COLO829 (cell line): Measurements from ENCODE around the gene KRTAP22-1.

Experiments
- DNase-seq: peaks from one replicate; pipeline ENCODE4 v3.0.0; 2012; ENCODE audit warnings: low spot score

The KRTAP22-1 gene

GRCh38 chr21:30600787-30601186 lies at the start of gene KRTAP22-1:
TSS of gene KRTAP22-1 (plus strand) at chr21:30601087.
- DNase-seq, result no peak

- no peak for DNase-seq
Measured at GRCh38 chr21:30552782-30553181, 48.1 kb upstream of the KRTAP22-1 start.

- no peak for DNase-seq
Measured at GRCh38 chr21:30555095-30555494, 45.8 kb upstream of the KRTAP22-1 start.

- no peak for DNase-seq
Measured at GRCh38 chr21:30561264-30561895, 39.5 kb upstream of the KRTAP22-1 start, which contains the start of gene KRTAP19-7. TSS of gene KRTAP19-7 (minus strand) at chr21:30561314. CDS start at chr21:30561289, 25 bp downstream.

- DNase-seq, result no peak
Measured at GRCh38 chr21:30561957-30562356, 38.9 kb upstream of the KRTAP22-1 start.

GRCh38 chr21:30563072-30563471 lies 37.8 kb upstream of the KRTAP22-1 start:
- DNase-seq, result no peak

- DNase-seq, result no peak
Measured at GRCh38 chr21:30563630-30564029, 37.3 kb upstream of the KRTAP22-1 start.

GRCh38 chr21:30567617-30568016 lies 33.3 kb upstream of the KRTAP22-1 start:
- no peak for DNase-seq

- no peak for DNase-seq
Measured at GRCh38 chr21:30577766-30578165, 23.1 kb upstream of the KRTAP22-1 start.

- no peak for DNase-seq
Measured at GRCh38 chr21:30579346-30579745, 21.5 kb upstream of the KRTAP22-1 start.

GRCh38 chr21:30580132-30580531 lies 20.8 kb upstream of the KRTAP22-1 start:
- DNase-seq, result no peak

GRCh38 chr21:30582870-30583269 lies 18.0 kb upstream of the KRTAP22-1 start:
- DNase-seq, result no peak

- DNase-seq, result no peak
Measured at GRCh38 chr21:30590297-30590696, 10.6 kb upstream of the KRTAP22-1 start, which contains the start of gene KRTAP22-2. TSS of gene KRTAP22-2 (minus strand) at chr21:30590397.

GRCh38 chr21:30592140-30592539 lies 8.7 kb upstream of the KRTAP22-1 start, which contains the start of gene KRTAP6-3:
TSS of gene KRTAP6-3 (plus strand) at chr21:30592440. CDS start at chr21:30592446, 6 bp downstream.
- no peak for DNase-seq

GRCh38 chr21:30598802-30599201 lies 2.1 kb upstream of the KRTAP22-1 start, which contains the start of gene KRTAP6-2:
TSS of gene KRTAP6-2 (minus strand) at chr21:30598902. CDS start at chr21:30598874, 28 bp downstream.
- DNase-seq, result no peak

- DNase-seq, result no peak
Measured at GRCh38 chr21:30605968-30606367, 5.1 kb downstream of the KRTAP22-1 start.

- DNase-seq, result no peak
Measured at GRCh38 chr21:30612132-30612531, 11.2 kb downstream of the KRTAP22-1 start.

- no peak for DNase-seq
Measured at GRCh38 chr21:30613836-30614235, 12.9 kb downstream of the KRTAP22-1 start, which contains the start of gene KRTAP6-1. TSS of gene KRTAP6-1 (minus strand) at chr21:30613930. CDS start at chr21:30613904, 26 bp downstream.

- DNase-seq, result no peak
Measured at GRCh38 chr21:30615199-30615598, 14.3 kb downstream of the KRTAP22-1 start.

- no peak for DNase-seq
Measured at GRCh38 chr21:30616125-30616524, 15.2 kb downstream of the KRTAP22-1 start, which contains the start of gene KRTAP20-1. TSS of gene KRTAP20-1 (plus strand) at chr21:30616425. CDS start at chr21:30616455, 30 bp downstream.

GRCh38 chr21:30620080-30620479 lies 19.2 kb downstream of the KRTAP22-1 start:
- no peak for DNase-seq

GRCh38 chr21:30620522-30620921 lies 19.6 kb downstream of the KRTAP22-1 start, which contains the start of gene KRTAP20-4:
TSS of gene KRTAP20-4 (plus strand) at chr21:30620627.
- DNase-seq, result no peak

- no peak for DNase-seq
Measured at GRCh38 chr21:30623362-30623761, 22.5 kb downstream of the KRTAP22-1 start.
